Hepatocyte (in vitro differentiated cells): Measurements from ENCODE around the gene DCAF11.

Experiments used
- CTCF ChIP-seq: fragments of 200-600 bp; sonication (generic); IDR thresholded peaks from 2 replicates; pipeline ENCODE4 v1.5.1; 2016; ENCODE audit warnings: antibody characterized with exemption, mild to moderate bottlenecking; ENCODE audit not compliant: poor library complexity
- EZH2 ChIP-seq: fragments of 200-600 bp; sonication (generic); IDR thresholded peaks from 2 replicates; pipeline ENCODE4 v1.6.1; 2016; ENCODE audit warnings: antibody characterized with exemption, mild to moderate bottlenecking, borderline replicate concordance

GRCh38 chr14:24150567-24150966 lies 36.0 kb downstream of the DCAF11 start:
- TF ChIP-seq CTCF = no peak
- TF ChIP-seq EZH2 = no peak
